NB4 (cell line): ENCODE results near the gene CDC16.

Experiments used
- POLR2A ChIP-seq: IDR thresholded peaks from 2 replicates; pipeline ENCODE4 v1.6.1; 2011; ENCODE audit warnings: mild to moderate bottlenecking; ENCODE audit not compliant: insufficient read length; ENCODE audit errors: extremely low read depth
- TF ChIP-seq, protein P1 (sequence below): IDR thresholded peaks from one replicate; pipeline ENCODE4 v1.5.1; 2012; ENCODE audit warnings: low read depth, low read length
- TF ChIP-seq, protein P2 (sequence below): IDR thresholded peaks from 2 replicates; pipeline ENCODE4 v1.6.1; 2011; ENCODE audit warnings: low read depth, low read length

- TF ChIP-seq, protein P1, sequence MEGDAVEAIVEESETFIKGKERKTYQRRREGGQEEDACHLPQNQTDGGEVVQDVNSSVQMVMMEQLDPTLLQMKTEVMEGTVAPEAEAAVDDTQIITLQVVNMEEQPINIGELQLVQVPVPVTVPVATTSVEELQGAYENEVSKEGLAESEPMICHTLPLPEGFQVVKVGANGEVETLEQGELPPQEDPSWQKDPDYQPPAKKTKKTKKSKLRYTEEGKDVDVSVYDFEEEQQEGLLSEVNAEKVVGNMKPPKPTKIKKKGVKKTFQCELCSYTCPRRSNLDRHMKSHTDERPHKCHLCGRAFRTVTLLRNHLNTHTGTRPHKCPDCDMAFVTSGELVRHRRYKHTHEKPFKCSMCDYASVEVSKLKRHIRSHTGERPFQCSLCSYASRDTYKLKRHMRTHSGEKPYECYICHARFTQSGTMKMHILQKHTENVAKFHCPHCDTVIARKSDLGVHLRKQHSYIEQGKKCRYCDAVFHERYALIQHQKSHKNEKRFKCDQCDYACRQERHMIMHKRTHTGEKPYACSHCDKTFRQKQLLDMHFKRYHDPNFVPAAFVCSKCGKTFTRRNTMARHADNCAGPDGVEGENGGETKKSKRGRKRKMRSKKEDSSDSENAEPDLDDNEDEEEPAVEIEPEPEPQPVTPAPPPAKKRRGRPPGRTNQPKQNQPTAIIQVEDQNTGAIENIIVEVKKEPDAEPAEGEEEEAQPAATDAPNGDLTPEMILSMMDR = no peak
- TF ChIP-seq POLR2A = no peak
- TF ChIP-seq, protein P2, sequence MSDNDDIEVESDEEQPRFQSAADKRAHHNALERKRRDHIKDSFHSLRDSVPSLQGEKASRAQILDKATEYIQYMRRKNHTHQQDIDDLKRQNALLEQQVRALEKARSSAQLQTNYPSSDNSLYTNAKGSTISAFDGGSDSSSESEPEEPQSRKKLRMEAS = no peak
These were observed 30.4 kb downstream of the CDC16 start for GRCh38 chr13:114264886-114265611.
